Activated B cell treated with CpG ODN at 0.5 μM for 24 hours (primary cell): ENCODE data around the gene DUSP18. TPM values are rescaled to one million over a fixed set of nuclear protein-coding genes. Genes with fewer than 3 reads are reported as not detected.

ENCODE experiments used
- ATAC-seq: fragments of 200-7000 bp; cut with Tn5 transposase; one replicate; pipeline ENCODE4 v1.10.0; 2021; ENCODE audit warnings: low read depth, mild to moderate bottlenecking, moderate library complexity
- CTCF ChIA-PET: fragments of 350-600 bp; sonication (Branson Sonifier 250); formaldehyde crosslinking; loops from one replicate; lab custom pipeline; 2021; ENCODE audit warnings: antibody characterized with exemption; lab: Charles Lee
- POLR2A ChIA-PET: fragments of 350-600 bp; sonication (Branson Sonifier 250); formaldehyde crosslinking; loops from one replicate; lab custom pipeline; 2021; ENCODE audit warnings: antibody characterized with exemption; lab: Charles Lee
- DNase-seq: peaks from one replicate; pipeline ENCODE4 v3.0.0; 2022
- H3K27ac Mint-ChIP-seq: one replicate; pipeline ENCODE4 v1.8.0; 2020; ENCODE audit warnings: mixed read lengths
- H3K27me3 Mint-ChIP-seq: one replicate; pipeline ENCODE4 v1.8.0; 2021; ENCODE audit warnings: mixed read lengths
- H3K36me3 Mint-ChIP-seq: one replicate; pipeline ENCODE4 v1.8.0; 2021; ENCODE audit warnings: low read depth, mixed read lengths
- H3K4me1 Mint-ChIP-seq: one replicate; pipeline ENCODE4 v1.8.0; 2021; ENCODE audit warnings: mixed read lengths
- H3K4me3 Mint-ChIP-seq: one replicate; pipeline ENCODE4 v1.8.0; 2020; ENCODE audit warnings: mild to moderate bottlenecking, mixed read lengths
- H3K9me3 Mint-ChIP-seq: one replicate; pipeline ENCODE4 v1.8.0; 2020; ENCODE audit warnings: mixed read lengths
- CTCF ChIP-seq: fragments of 200-600 bp; IDR thresholded peaks from one replicate; pipeline ENCODE4 v1.8.0; 2022; ENCODE audit warnings: antibody characterized with exemption, mild to moderate bottlenecking
- intact Hi-C: fragments of 100-400 bp; cut with micrococcal nuclease; formaldehyde crosslinking; loops from one replicate; pipeline ENCODE4 v1.15.1; 2024
- total RNA-seq: library from RNA; stranded (reverse); gene quantifications from 2 replicates; pipeline ENCODE4 v1.2.3, GENCODE V29; 2022

DUSP18 gene
- total RNA-seq, 1 donor from 2014 or later = 13.5 TPM

- DNase-seq = no peak
- H3K27ac Mint-ChIP-seq = no peak overlapping the region
- H3K27me3 Mint-ChIP-seq = no peaks in the 10 kb centered on the region
- no peak for ATAC-seq
- ChIA-PET CTCF (no interaction called here), POLR2A (no interaction called here)
- H3K4me1 Mint-ChIP-seq = no peaks in the 10 kb centered on the region
- intact Hi-C loops = no loop called here
- H3K4me3 Mint-ChIP-seq = no peak overlapping the region
- H3K9me3 Mint-ChIP-seq = no peaks in the 10 kb centered on the region
- H3K36me3 Mint-ChIP-seq = peaks cover 3% of the 10 kb centered on the region
- no peak for TF ChIP-seq CTCF
These were observed 24.4 kb downstream of the DUSP18 start for GRCh38 chr22:30643055-30643875.

GRCh38 chr22:30640839-30641430, 26.7 kb downstream of the DUSP18 start:
- H3K4me3 Mint-ChIP-seq = no peak overlapping the region
- POLR2A ChIA-PET = interaction anchor here (0.6 kb wide), 1 partner anchor 279 kb away, joined by 9 read pairs; no protein-coding TSS in a partner anchor
- H3K4me1 Mint-ChIP-seq = peaks cover 7% of the 10 kb centered on the region
- no peak for DNase-seq
- ATAC-seq = no peak
- no peak for TF ChIP-seq CTCF
- no peaks in the 10 kb centered on the region for H3K27me3 Mint-ChIP-seq
- CTCF ChIA-PET = no interaction called here
- H3K9me3 Mint-ChIP-seq = no peaks in the 10 kb centered on the region
- intact Hi-C loops = no loop called here
- peaks cover 3% of the 10 kb centered on the region for H3K36me3 Mint-ChIP-seq
- H3K27ac Mint-ChIP-seq = no peak overlapping the region

DNA sequence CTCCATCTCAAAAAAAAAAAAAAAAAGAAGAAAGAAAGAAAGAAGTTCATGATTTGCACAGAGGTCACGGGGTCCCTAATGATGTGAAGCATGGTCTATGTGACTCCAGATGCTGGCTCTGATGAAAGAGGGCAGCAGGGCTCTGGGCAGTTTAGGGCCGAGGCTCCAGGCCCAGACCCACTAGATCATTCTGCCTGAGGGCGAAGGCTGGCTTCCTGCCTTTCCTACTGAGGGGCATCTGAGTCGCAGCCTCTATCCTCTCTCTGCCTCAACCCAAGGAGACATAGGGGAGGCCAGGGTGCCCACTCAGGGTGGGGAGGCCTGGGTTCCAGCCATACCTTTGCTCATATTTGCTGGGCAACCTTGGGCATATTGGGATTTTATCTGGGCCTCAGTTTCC, 27.3 kb downstream of the DUSP18 start:
- H3K4me3 Mint-ChIP-seq = no peak overlapping the region
- no peaks in the 10 kb centered on the region for H3K27me3 Mint-ChIP-seq
- DNase-seq (no peak), ATAC-seq (no peak)
- POLR2A ChIA-PET = no interaction called here
- no peak overlapping the region for H3K27ac Mint-ChIP-seq
- intact Hi-C loops = no loop called here
- CTCF ChIA-PET = no interaction called here
- peaks cover 3% of the 10 kb centered on the region for H3K36me3 Mint-ChIP-seq
- H3K4me1 Mint-ChIP-seq = peaks cover 10% of the 10 kb centered on the region
- TF ChIP-seq CTCF = no peak
- no peaks in the 10 kb centered on the region for H3K9me3 Mint-ChIP-seq

DNA sequence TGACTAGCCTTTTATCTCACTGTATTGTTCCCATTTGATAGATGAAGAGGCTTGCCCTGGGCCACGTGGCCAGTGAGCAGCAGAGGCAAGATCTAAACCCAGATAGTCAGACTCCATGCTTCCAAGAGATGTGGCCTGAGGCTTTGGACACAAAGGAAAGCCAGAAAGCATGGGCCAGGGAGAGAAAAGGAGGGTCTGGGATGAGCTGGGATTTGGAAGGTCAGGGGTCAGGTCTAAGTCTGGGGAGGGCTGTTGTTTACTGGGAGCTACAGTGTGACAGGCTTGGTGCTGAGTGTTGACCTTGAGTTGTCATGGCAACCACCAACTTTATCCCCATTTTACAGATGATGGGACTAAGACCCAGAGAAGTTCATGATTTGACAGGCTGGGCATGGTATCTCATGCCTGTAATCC, 30.0 kb downstream of the DUSP18 start:
- peaks cover 20% of the 10 kb centered on the region for H3K4me1 Mint-ChIP-seq
- no peaks in the 10 kb centered on the region for H3K9me3 Mint-ChIP-seq
- TF ChIP-seq CTCF = no peak
- ATAC-seq (no peak), DNase-seq (no peak)
- ChIA-PET POLR2A (no interaction called here), CTCF (no interaction called here)
- intact Hi-C loops = loop anchor here (5.0 kb wide), 1 partner anchor 1250 kb away; the partner anchor contains the start of gene AP1B1
- H3K36me3 Mint-ChIP-seq = peaks cover 3% of the 10 kb centered on the region
- H3K27me3 Mint-ChIP-seq = no peaks in the 10 kb centered on the region
- H3K27ac Mint-ChIP-seq = no peak overlapping the region
- H3K4me3 Mint-ChIP-seq = no peak overlapping the region
